Neuronal stem cell (in vitro differentiated cells): ENCODE measurements around the gene CEND1.
"Not testable (repeated sequence)": the region's sequence is repeated elsewhere in the genome, so short reads cannot be mapped to it uniquely, and the experiment has no call there.

Experiments
- DNase-seq: peaks from one replicate; pipeline ENCODE4 v3.0.0-alpha.2; 2013; ENCODE audit warnings: low spot score
- H2AFZ ChIP-seq: one replicate; pipeline ENCODE4 v1.6.1; 2013; ENCODE audit warnings: mild to moderate bottlenecking, low read length, inconsistent platforms
- H2AK5ac ChIP-seq: 2 replicates; pipeline ENCODE4 v1.6.1; 2013; ENCODE audit warnings: low read depth, mild to moderate bottlenecking, inconsistent platforms, low read length, moderate library complexity, mixed read lengths
- H2BK120ac ChIP-seq: 2 replicates; pipeline ENCODE4 v1.6.1; 2013; ENCODE audit warnings: low read depth, mild to moderate bottlenecking, inconsistent platforms, low read length, moderate library complexity, mixed read lengths
- H2BK12ac ChIP-seq: one replicate; pipeline ENCODE4 v1.6.1; 2013; ENCODE audit warnings: low read length, inconsistent platforms
- H2BK15ac ChIP-seq: 2 replicates; pipeline ENCODE4 v1.6.1; 2013; ENCODE audit warnings: mild to moderate bottlenecking, low read length, inconsistent platforms, mixed read lengths
- H2BK5ac ChIP-seq: one replicate; pipeline ENCODE4 v1.6.1; 2013; ENCODE audit warnings: inconsistent platforms, mild to moderate bottlenecking, low read length, moderate library complexity
- H3K14ac ChIP-seq: one replicate; pipeline ENCODE4 v1.6.1; 2013; ENCODE audit warnings: low read length, inconsistent platforms
- H3K18ac ChIP-seq: 2 replicates; pipeline ENCODE4 v1.6.1; 2013; ENCODE audit warnings: low read length, inconsistent platforms
- H3K23ac ChIP-seq: 2 replicates; pipeline ENCODE4 v1.6.1; 2013; ENCODE audit warnings: low read depth, mild to moderate bottlenecking, mixed read lengths, low read length, inconsistent platforms; ENCODE audit not compliant: poor library complexity
- H3K27ac ChIP-seq: replicated peaks from 3 replicates; pipeline ENCODE4 v1.5.1; 2013; ENCODE audit warnings: low read length, inconsistent platforms
- H3K27me3 ChIP-seq, 3 experiments: 2 replicates each; pipeline ENCODE4 v1.6.1; 2013; ENCODE audit warnings: low read length in 3 of 3, mild to moderate bottlenecking in 2 of 3, inconsistent platforms in 1 of 3, low read depth in 1 of 3, mixed read lengths in 1 of 3, moderate library complexity in 1 of 3; ENCODE audit not compliant: control insufficient read depth in 3 of 3, insufficient read depth in 3 of 3
- H3K36me3 ChIP-seq, 2 donors: replicated peaks in 1 of 2; 2 replicates each; pipeline ENCODE4 v1.6.1; 2013; ENCODE audit warnings: low read length in 2 of 2; ENCODE audit not compliant: control insufficient read depth in 2 of 2, insufficient read depth in 2 of 2
- H3K4ac ChIP-seq: 2 replicates; pipeline ENCODE4 v1.6.1; 2013; ENCODE audit warnings: inconsistent platforms, mild to moderate bottlenecking, low read length, moderate library complexity
- H3K4me1 ChIP-seq, 2 donors: 1 replicate in 1 of 2; 2 replicates in 1 of 2; pipeline ENCODE4 v1.6.1; 2013; ENCODE audit warnings: low read length in 2 of 2, low read depth in 1 of 2; ENCODE audit not compliant: control insufficient read depth in 2 of 2, insufficient read depth in 1 of 2
- H3K4me2 ChIP-seq: one replicate; pipeline ENCODE4 v1.6.1; 2013; ENCODE audit warnings: mild to moderate bottlenecking, low read length, inconsistent platforms; ENCODE audit not compliant: insufficient read depth, poor library complexity, severe bottlenecking
- H3K4me3 ChIP-seq, 2 donors: 2 replicates each; pipeline ENCODE4 v1.5.1; 2013; ENCODE audit warnings: low read length in 2 of 2, mild to moderate bottlenecking in 2 of 2, inconsistent platforms in 1 of 2, moderate library complexity in 1 of 2
- H3K79me1 ChIP-seq: one replicate; pipeline ENCODE4 v1.6.1; 2013; ENCODE audit warnings: low read depth, mild to moderate bottlenecking, inconsistent platforms, low read length, moderate library complexity
- H3K9ac ChIP-seq: one replicate; pipeline ENCODE4 v1.6.1; 2013; ENCODE audit warnings: mild to moderate bottlenecking, low read depth, low read length, inconsistent platforms; ENCODE audit not compliant: poor library complexity
- H3K9me3 ChIP-seq, 2 donors: replicated peaks in 1 of 2; 2 replicates each; pipeline versions ENCODE3 to v1.6.1; 2013; ENCODE audit warnings: low read length in 2 of 2, mild to moderate bottlenecking in 2 of 2, inconsistent platforms in 1 of 2, low read depth in 1 of 2, mixed read lengths in 1 of 2, moderate library complexity in 1 of 2; ENCODE audit not compliant: control insufficient read depth in 2 of 2, insufficient read depth in 1 of 2
- H4K8ac ChIP-seq: one replicate; pipeline ENCODE4 v1.6.1; 2013; ENCODE audit warnings: low read depth, mild to moderate bottlenecking, inconsistent platforms, low read length, moderate library complexity
- H4K91ac ChIP-seq: one replicate; pipeline ENCODE4 v1.6.1; 2013; ENCODE audit warnings: low read length, low read depth, mild to moderate bottlenecking, inconsistent platforms; ENCODE audit not compliant: poor library complexity
- WGBS, 2 donors: extraction: QIAGEN DNeasy Blood & Tissue Kit; methylation state at CpG; one replicate each; pipeline ENCODE4 v1.1.7; 2013; ENCODE audit warnings: missing lambda C conversion rate in 2 of 2, mixed read lengths in 1 of 2; ENCODE audit not compliant: insufficient read length in 2 of 2, insufficient replicate concordance in 1 of 2; ENCODE audit errors: extremely low coverage in 2 of 2; 5-methylcytosine and 5-hydroxymethylcytosine counted together

The CEND1 gene

GRCh38 chr11:745428-745827 lies 44.5 kb downstream of the CEND1 start:
- no peak overlapping the region for H3K27ac ChIP-seq
- H3K36me3 ChIP-seq: no peaks in the 10 kb centered on the region
- H3K4me3 ChIP-seq: no peak overlapping the region
- peaks cover 9% of the 10 kb centered on the region for H3K79me1 ChIP-seq
- WGBS, 2 donors: no CpG with 5 or more reads among the region's 1 CpG
- H3K4me2 ChIP-seq: no peak overlapping the region
- H2AFZ ChIP-seq: no peak overlapping the region
- no peaks in the 10 kb centered on the region for H3K9me3 ChIP-seq
- DNase-seq: no peak
- H2BK15ac ChIP-seq: no peak overlapping the region
- no peak overlapping the region for H4K91ac ChIP-seq
- no peak overlapping the region for H2AK5ac ChIP-seq
- H3K27me3 ChIP-seq: peaks cover 0 to 2% (median 0%) of the 10 kb centered on the region in 3 experiments
- no peak overlapping the region for H3K4ac ChIP-seq
- H2BK12ac ChIP-seq: no peak overlapping the region
- no peak overlapping the region for H2BK5ac ChIP-seq
- H3K18ac ChIP-seq: no peak overlapping the region
- peaks cover 10 to 13% of the 10 kb centered on the region in 2 donors for H3K4me1 ChIP-seq
- no peak overlapping the region for H4K8ac ChIP-seq
- no peak overlapping the region for H3K14ac ChIP-seq
- H2BK120ac ChIP-seq: no peak overlapping the region
- no peak overlapping the region for H3K9ac ChIP-seq
- H3K23ac ChIP-seq: no peak overlapping the region

DNA sequence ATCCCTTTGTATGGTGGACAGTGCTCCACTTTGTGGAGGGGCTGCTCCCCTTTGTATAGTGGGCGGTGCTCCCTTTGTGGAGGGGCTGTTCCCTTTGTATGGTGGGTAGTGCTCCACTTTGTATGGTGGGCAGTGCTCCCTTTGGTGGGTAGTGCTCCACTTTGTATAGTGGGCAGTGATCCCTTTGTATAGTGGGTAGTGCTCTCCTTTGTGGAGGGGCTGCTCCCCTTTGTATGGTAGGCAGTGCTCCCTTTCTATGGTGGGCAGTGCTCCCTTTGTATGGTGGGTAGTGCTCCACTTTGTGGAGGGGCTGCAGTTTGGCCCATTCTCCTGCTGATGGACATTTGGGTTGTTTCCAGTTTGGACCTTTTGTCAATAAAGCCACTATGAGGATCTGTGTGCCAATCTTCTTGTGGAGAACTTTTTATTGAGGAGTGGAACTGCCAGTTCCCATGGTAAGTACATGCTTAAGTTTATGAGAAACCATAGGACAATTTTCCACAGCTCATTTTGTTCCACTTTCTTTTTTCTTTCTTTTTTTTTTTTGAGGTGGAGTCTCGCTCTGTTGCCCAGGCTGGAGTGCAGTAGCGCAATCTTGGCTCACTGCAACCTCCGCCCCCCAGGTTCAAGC lies 47.2 kb downstream of the CEND1 start:
- H4K91ac ChIP-seq: no peak overlapping the region
- H3K36me3 ChIP-seq: no peaks in the 10 kb centered on the region
- H2AFZ ChIP-seq: no peak overlapping the region
- H3K79me1 ChIP-seq: peaks cover 2% of the 10 kb centered on the region
- H3K9me3 ChIP-seq: no peaks in the 10 kb centered on the region
- H3K27me3 ChIP-seq: no peaks in the 10 kb centered on the region
- DNase-seq: no peak
- H3K9ac ChIP-seq: no peak overlapping the region
- no peak overlapping the region for H2BK5ac ChIP-seq
- peak overlapping the region; percentile 19 for H4K8ac ChIP-seq
- peaks cover 4 to 5% of the 10 kb centered on the region in 2 donors for H3K4me1 ChIP-seq
- H3K18ac ChIP-seq: no peak overlapping the region
- no peak overlapping the region for H3K27ac ChIP-seq
- no peak overlapping the region for H3K4ac ChIP-seq
- H3K14ac ChIP-seq: no peak overlapping the region
- H3K4me2 ChIP-seq: no peak overlapping the region
- H2AK5ac ChIP-seq: peak overlapping the region; percentile 36
- no peak overlapping the region for H3K23ac ChIP-seq
- H3K4me3 ChIP-seq: no peak overlapping the region
- no CpG with 5 or more reads among the region's 4 CpGs for WGBS, 2 donors
- H2BK15ac ChIP-seq: no peak overlapping the region
- no peak overlapping the region for H2BK120ac ChIP-seq
- H2BK12ac ChIP-seq: no peak overlapping the region

DNA sequence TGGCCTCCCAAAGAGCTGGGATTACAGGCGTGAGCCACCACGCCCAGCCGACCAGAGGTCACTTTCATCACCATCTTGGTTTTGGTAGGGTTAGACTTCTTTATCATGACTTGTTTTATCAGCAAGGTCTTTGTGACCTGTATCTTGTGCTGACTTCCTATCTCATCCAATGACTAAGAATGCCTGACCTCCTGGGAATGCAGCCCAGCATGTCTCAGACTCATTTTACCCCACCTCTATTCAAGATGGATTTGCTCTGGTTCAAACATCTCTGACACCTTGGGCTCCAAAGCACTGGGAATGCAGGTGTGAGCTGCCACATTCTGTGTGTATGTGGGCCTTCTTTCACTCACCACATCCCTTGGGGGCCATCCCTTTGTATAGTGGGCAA lies 47.7 kb downstream of the CEND1 start:
- Histone ChIP-seq H4K8ac (no peak overlapping the region), H3K9ac (no peak overlapping the region), H3K4me2 (no peak overlapping the region), H3K4ac (no peak overlapping the region), H3K4me3 (no peak overlapping the region), H2BK5ac (no peak overlapping the region), H3K9me3 (no peaks in the 10 kb centered on the region), H2BK120ac (no peak overlapping the region), H3K18ac (no peak overlapping the region), H3K79me1 (no peaks in the 10 kb centered on the region), H3K23ac (no peak overlapping the region), H3K36me3 (no peaks in the 10 kb centered on the region), H3K4me1 (peaks cover 8 to 11% of the 10 kb centered on the region in 2 donors), H3K27ac (no peak overlapping the region), H3K27me3 (no peaks in the 10 kb centered on the region), H2BK12ac (no peak overlapping the region), H2BK15ac (no peak overlapping the region), H3K14ac (no peak overlapping the region), H2AFZ (no peak overlapping the region), H4K91ac (no peak overlapping the region), H2AK5ac (no peak overlapping the region)
- no peak for DNase-seq
- WGBS, 2 donors: no CpG with 5 or more reads among the region's 3 CpGs

DNA sequence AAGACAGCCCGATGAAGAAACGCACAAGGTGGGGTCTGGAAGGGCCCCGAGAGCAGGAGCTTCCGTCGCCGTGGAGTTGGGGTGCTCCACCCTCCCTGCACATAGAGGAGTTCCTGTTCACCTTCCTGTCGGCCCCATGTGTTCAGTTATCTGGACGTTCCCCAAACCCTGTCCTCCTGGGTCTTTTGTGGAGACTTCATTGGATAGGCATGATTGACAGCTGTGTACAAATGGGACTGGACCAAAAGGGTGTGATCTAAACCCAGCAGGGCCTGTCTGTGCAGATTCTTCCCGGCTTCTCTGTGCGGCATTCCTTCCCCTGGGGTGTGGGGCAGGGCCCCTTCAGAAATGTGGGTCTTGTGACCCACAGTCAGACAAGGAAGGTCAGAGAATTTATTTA lies 52.0 kb downstream of the CEND1 start:
- not testable (repeated sequence) for H4K8ac ChIP-seq
- no CpG with 5 or more reads among the region's 10 CpGs for WGBS, 2 donors

More for the DNA sequence above, 52.0 kb downstream of the CEND1 start:
- not testable (repeated sequence) for H3K27ac ChIP-seq, H3K4me2 ChIP-seq, H3K23ac ChIP-seq, H2BK120ac ChIP-seq, H2BK15ac ChIP-seq, H3K9ac ChIP-seq, H2AK5ac ChIP-seq, H3K79me1 ChIP-seq, H4K91ac ChIP-seq, DNase-seq, H3K9me3 ChIP-seq, H3K27me3 ChIP-seq, H3K4me3 ChIP-seq, H3K14ac ChIP-seq, H2BK12ac ChIP-seq, H3K4me1 ChIP-seq, H3K36me3 ChIP-seq, H2BK5ac ChIP-seq, H3K4ac ChIP-seq
- Histone ChIP-seq H2AFZ (peak overlapping the region; percentile 87), H3K18ac (peak overlapping the region; percentile 38)
